ENCODE results near the gene BIRC3.
A peak's percentile ranks its signal among the peaks of the same experiment; 100 is the strongest.

Gene BIRC3

DNA sequence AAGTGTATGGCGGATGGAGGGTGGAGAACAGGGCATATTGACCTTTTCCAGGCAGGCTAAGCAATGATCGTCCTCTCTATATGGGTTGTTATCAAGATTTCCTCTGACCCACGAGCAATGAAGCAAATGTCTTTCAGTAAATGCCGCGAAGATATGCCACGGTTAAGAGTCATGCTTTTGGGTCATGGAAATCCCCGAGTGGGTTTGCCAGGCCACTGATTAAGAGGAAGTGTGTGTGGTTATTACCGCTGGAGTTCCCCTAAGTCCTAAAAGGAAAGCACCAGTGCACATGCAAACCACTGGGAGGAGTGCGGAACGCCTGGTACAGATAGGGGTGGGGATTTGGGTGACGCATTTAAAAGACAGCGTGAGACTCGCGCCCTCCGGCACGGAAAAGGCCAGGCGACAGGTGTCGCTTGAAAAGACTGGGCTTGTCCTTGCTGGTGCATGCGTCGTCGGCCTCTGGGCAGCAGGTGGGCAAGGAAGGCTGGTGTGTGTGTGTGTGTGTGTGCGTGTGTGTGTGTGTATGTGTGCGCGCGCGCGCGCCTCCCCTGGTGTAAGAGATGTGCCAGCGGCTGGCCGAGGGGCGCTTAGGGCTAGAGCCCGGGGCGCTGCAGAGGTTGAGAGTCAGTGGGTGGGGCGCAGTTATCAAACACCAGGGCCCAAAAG, at the start of gene BIRC3:
Gene BIRC3, plus strand, starts transcription at position 386 of the 669 bp plus-strand sequence. CDS start 7,026 bp downstream, outside the sequence.
- TF ChIP-seq, protein P1, sequence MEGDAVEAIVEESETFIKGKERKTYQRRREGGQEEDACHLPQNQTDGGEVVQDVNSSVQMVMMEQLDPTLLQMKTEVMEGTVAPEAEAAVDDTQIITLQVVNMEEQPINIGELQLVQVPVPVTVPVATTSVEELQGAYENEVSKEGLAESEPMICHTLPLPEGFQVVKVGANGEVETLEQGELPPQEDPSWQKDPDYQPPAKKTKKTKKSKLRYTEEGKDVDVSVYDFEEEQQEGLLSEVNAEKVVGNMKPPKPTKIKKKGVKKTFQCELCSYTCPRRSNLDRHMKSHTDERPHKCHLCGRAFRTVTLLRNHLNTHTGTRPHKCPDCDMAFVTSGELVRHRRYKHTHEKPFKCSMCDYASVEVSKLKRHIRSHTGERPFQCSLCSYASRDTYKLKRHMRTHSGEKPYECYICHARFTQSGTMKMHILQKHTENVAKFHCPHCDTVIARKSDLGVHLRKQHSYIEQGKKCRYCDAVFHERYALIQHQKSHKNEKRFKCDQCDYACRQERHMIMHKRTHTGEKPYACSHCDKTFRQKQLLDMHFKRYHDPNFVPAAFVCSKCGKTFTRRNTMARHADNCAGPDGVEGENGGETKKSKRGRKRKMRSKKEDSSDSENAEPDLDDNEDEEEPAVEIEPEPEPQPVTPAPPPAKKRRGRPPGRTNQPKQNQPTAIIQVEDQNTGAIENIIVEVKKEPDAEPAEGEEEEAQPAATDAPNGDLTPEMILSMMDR (IDR thresholded peaks at IDR 0.05; ENCODE audit: insufficient read depth, low read depth, low read length, missing control alignments) = no peak
- peak; percentile 99 for DNase-seq (ENCODE audit: low read depth)
- peak within 1 kb of the TSS; percentile 68 for H3K4me3 ChIP-seq (ENCODE audit: low read depth, low read length)

DNA sequence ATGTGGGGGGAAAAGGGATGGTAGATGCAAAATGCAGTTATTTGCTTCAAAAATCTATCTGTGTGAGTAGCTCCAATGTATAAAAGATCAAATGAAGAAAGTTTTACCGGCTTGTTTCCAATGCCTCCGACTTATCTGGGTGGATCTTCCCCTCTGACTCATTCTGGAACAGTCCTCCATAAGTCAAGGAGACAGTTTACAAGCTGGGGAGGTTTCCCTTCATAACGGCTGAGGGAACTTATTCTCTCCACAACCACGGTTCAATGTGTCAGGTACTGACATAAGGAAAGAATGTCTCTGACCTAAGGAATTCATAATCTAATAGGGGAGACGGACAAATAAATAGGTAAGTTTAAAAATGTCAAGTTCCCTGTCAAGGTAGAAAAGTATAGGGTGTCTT, 49.7 kb upstream of the BIRC3 start:
- no peak for DNase-seq (ENCODE audit: low read depth)
- H3K4me3 ChIP-seq (ENCODE audit: low read depth, low read length) = no peak overlapping the region
- TF ChIP-seq, protein P1 (IDR thresholded peaks at IDR 0.05; ENCODE audit: insufficient read depth, low read depth, low read length, missing control alignments) = no peak

DNA sequence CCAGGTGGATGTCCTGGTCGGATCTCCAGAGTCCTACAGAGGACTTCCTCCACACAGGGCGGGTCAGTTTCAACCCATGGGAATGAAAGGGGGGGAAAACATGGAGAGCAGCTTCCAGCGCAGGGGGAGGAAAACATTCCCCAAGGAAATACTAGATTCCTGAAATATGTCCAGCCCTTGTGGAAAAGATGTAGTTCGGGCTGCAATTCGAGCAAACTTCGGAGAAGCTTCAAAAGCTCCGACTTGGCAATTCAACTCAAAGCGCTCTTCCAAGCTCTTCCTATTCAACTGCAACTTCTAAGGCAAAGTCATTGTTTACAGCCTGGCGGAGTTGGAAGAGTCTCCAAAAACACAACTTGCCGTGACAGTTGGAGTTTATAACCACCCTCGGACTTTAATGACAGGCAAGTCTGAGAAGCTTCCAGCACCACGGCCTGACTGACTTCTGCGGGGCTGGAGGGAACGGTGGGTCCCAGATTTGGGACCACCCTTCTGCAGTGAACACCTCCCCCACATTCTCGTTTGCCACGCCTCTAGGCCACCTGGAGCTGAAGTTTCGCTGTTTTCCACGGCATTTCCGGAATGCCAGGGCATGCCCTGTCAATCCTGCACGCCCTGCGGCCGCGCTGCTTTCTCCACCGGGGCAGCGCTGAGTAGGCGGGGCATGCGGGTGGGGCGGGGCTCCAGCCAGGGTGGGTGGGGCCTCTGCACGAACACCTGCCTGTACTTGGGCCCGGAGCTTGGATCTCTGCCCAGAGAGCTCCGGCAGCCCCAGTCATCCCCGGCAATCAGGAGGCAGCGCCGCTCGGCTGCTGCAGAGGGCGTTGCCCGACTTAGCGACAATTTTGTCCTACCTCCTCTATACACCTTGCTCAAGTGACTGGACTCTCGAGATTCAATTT, 49.0 kb upstream of the BIRC3 start:
- H3K4me3 ChIP-seq (ENCODE audit: low read depth, low read length) = no peak overlapping the region
- TF ChIP-seq, protein P1 (IDR thresholded peaks at IDR 0.05; ENCODE audit: insufficient read depth, low read depth, low read length, missing control alignments) = no peak
- DNase-seq (ENCODE audit: low read depth) = peak; percentile 67

DNA sequence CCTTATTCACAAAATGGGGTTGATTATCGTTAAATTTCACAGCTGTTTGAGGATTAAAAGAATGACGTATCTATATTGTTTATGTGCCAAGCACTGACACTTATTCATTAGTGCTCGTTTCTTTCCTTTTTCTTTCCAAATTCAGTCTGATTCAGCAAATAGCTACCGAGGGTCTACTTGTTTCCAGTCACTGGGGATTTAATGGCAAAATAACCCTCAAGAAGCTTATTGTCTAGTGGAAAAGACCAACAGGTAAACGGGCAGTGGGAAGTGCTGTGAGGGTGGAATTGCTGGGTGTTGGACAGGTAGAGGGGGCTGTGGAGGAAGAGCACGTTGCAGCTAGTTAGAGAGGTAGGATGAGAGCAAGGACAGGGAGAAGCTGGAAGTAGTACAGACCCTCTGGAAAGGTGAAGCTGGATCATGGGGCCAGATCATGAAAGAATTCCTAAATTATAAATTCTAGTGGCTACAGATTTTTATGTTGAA, 48.3 kb upstream of the BIRC3 start:
- TF ChIP-seq, protein P1 (IDR thresholded peaks at IDR 0.05; ENCODE audit: insufficient read depth, low read depth, low read length, missing control alignments) = no peak
- no peak overlapping the region for H3K4me3 ChIP-seq (ENCODE audit: low read depth, low read length)

DNA sequence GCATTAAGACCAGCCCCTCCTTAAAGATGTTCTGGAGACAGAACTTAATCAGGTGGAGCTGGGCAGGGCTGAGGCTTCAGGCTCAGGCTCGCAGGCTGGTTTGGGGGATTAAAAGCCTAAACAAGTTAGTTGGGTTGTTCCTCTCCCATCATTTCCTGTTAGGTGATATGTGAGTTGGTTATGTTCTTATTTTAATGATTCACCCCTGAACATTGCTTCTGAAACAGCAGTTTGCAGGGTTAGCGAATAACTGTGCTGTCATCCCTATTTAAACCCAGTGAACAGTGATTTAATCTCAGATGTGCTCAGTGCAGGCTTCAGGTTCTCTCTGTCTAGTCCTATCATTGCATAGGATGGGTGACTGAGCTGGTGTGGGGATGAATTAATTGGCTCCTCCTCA, 47.4 kb upstream of the BIRC3 start:
- TF ChIP-seq, protein P1 (IDR thresholded peaks at IDR 0.05; ENCODE audit: insufficient read depth, low read depth, low read length, missing control alignments) = no peak
- H3K4me3 ChIP-seq (ENCODE audit: low read depth, low read length) = no peak overlapping the region
- no peak for DNase-seq (ENCODE audit: low read depth)

More for the DNA sequence above, 48.3 kb upstream of the BIRC3 start:
- DNase-seq (ENCODE audit: low read depth) = no peak

DNA sequence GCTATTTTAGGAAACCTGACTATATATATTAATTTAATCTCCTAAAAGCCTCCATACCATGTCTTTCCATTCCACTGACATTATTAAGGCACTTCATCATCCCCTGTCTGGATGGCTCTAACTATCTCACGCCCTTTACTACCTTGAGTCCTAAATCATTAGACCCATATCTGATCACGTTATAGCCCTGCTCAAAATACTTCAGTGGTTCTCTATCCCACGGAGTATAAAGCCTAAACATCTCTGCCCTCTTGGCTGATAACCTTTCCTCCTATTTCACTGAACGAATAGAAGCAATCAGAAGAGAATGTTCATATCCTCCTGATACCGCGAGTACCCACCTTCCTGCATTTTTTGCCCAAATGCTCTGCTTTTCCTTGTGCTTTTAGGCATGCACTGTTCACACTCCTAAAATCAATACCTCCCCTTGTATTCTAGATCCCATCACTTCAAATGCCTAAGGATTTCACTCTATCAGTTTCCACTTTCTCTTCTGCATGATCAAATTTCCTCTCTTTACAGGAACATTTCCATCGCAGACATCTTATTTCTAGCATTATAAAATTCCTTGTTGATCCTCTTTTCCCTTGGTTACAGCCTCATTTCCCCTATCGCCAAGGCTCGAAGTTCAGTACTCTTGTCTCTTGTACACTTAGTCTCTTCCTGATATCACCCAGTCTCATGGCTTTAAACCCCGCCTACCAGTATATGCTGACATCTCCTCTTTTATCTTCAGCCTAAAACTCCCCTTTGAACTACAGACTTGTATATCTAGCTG, 45.0 kb upstream of the BIRC3 start:
- H3K4me3 ChIP-seq (ENCODE audit: low read depth, low read length) = no peak overlapping the region
- no peak for DNase-seq (ENCODE audit: low read depth)
- TF ChIP-seq, protein P1 (IDR thresholded peaks at IDR 0.05; ENCODE audit: insufficient read depth, low read depth, low read length, missing control alignments) = no peak

Measured in GM12865 (cell line).